Tibial nerve (tissue), 4 donors: ENCODE data around the gene PIEZO2. TPM values are rescaled to one million over a fixed set of nuclear protein-coding genes. Genes with fewer than 3 reads are reported as not detected.
A peak's percentile ranks its signal among the peaks of the same experiment; 100 is the strongest.

Experiments
- DNase-seq, 2 donors: peaks; one replicate each; pipeline ENCODE4 v3.0.0-alpha.2; 2019; ENCODE audit warnings: low spot score in 2 of 2
- H3K27ac ChIP-seq, 4 donors: fragments of 200-600 bp; sonication (generic) in 3 of 4; one replicate each; pipeline ENCODE4 v1.5.1; 2017 to 2019; ENCODE audit warnings: mild to moderate bottlenecking in 1 of 4
- H3K27me3 ChIP-seq, 2 donors: fragments of 200-600 bp; sonication (generic) in 1 of 2; one replicate each; pipeline versions ENCODE4 v1.5.1 to v1.6.0; 2017 to 2019
- H3K36me3 ChIP-seq, 3 donors: fragments of 200-600 bp; sonication (generic); one replicate each; pipeline ENCODE4 v1.5.1; 2018 to 2019
- H3K4me1 ChIP-seq, 4 donors: fragments of 200-600 bp; sonication (generic) in 3 of 4; one replicate each; pipeline ENCODE4 v1.5.1; 2017 to 2019
- H3K4me3 ChIP-seq, 4 donors: fragments of 200-600 bp; sonication (generic) in 3 of 4; one replicate each; pipeline ENCODE4 v1.5.1; 2017 to 2019; ENCODE audit warnings: mild to moderate bottlenecking in 1 of 4, moderate library complexity in 1 of 4
- H3K9me3 ChIP-seq, 4 donors: fragments of 200-600 bp; sonication (generic) in 3 of 4; one replicate each; pipeline ENCODE4 v1.5.1; 2017 to 2019
- CTCF ChIP-seq, 5 experiments: fragments of 200-600 bp in 3 of 5; fragments of 450-650 bp in 2 of 5; sonication (generic) in 3 of 5; IDR thresholded peaks; one replicate each; pipeline ENCODE4 v1.5.1; 2016 to 2019; ENCODE audit warnings: antibody characterized with exemption in 5 of 5, mild to moderate bottlenecking in 3 of 5, moderate library complexity in 2 of 5
- EP300 ChIP-seq, 2 donors: sonication (generic); formaldehyde crosslinking; IDR thresholded peaks; one replicate each; pipeline ENCODE4 v1.6.1; 2017; ENCODE audit warnings: antibody characterized with exemption in 2 of 2, mild to moderate bottlenecking in 1 of 2
- POLR2A ChIP-seq, 2 donors: fragments of 450-650 bp; IDR thresholded peaks; one replicate each; pipeline ENCODE4 v1.6.1; 2017; ENCODE audit warnings: antibody characterized with exemption in 2 of 2, mild to moderate bottlenecking in 2 of 2, moderate library complexity in 2 of 2
- WGBS, 2 donors: methylation state at CpG; one replicate each; pipeline ENCODE4 v1.1.5; 2018; 5-methylcytosine and 5-hydroxymethylcytosine counted together
- total RNA-seq, 4 donors: library from RNA; depleted of rRNA; stranded (reverse); fragments of >200 nt; gene quantifications; one replicate each; pipeline ENCODE4 v1.1.0, GENCODE V29; 2016

PIEZO2 gene
- total RNA-seq, 4 donors from 2014 or later = 17.0 to 27.7 (median 22.3) TPM

GRCh38 chr18:10793730-10794370 is 355.5 kb downstream of the PIEZO2 start:
- TF ChIP-seq POLR2A (IDR thresholded peaks at IDR 0.05) (no peak), EP300 (IDR thresholded peaks at IDR 0.05) (no peak), CTCF (IDR thresholded peaks at IDR 0.05) (no peak)
- H3K27ac ChIP-seq = no peak overlapping the region
- no peak overlapping the region for H3K4me3 ChIP-seq
- H3K9me3 ChIP-seq = no peaks in the 10 kb centered on the region
- H3K36me3 ChIP-seq = no peaks in the 10 kb centered on the region
- WGBS, 2 donors = 76 to 78% methylated on average over 4 of the region's 4 CpGs
- DNase-seq = no peak
- peaks cover 0 to 1% (median 0%) of the 10 kb centered on the region in 4 donors for H3K4me1 ChIP-seq
- H3K27me3 ChIP-seq = no peaks in the 10 kb centered on the region

DNA sequence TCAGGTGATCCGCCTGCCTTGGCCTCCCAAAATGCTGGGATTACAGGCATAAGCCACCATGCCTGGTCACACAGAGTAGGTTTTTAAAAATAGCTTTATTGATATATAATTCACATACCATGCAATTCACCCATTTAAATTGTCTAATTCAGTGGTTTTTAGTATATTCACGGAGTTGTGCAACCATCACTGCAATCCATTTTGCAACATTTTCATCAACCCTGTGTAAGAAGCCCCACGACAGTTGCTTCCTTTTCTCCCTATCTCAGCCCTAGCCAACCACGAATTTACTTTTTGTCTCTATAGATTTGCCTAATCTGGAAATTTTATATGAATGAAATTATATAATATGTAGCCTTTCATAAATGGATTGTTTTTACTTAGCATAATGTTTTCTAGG is 357.2 kb downstream of the PIEZO2 start:
- Histone ChIP-seq H3K9me3 (no peaks in the 10 kb centered on the region), H3K27ac (no peak overlapping the region), H3K4me1 (no peaks in the 10 kb centered on the region), H3K4me3 (no peak overlapping the region), H3K36me3 (no peaks in the 10 kb centered on the region), H3K27me3 (no peaks in the 10 kb centered on the region)
- 88 to 93% methylated on average over 4 of the region's 4 CpGs for WGBS, 2 donors
- no peak for DNase-seq
- TF ChIP-seq CTCF (IDR thresholded peaks at IDR 0.05) = no peak
- TF ChIP-seq POLR2A (IDR thresholded peaks at IDR 0.05) = no peak
- TF ChIP-seq EP300 (IDR thresholded peaks at IDR 0.05) = no peak

DNA sequence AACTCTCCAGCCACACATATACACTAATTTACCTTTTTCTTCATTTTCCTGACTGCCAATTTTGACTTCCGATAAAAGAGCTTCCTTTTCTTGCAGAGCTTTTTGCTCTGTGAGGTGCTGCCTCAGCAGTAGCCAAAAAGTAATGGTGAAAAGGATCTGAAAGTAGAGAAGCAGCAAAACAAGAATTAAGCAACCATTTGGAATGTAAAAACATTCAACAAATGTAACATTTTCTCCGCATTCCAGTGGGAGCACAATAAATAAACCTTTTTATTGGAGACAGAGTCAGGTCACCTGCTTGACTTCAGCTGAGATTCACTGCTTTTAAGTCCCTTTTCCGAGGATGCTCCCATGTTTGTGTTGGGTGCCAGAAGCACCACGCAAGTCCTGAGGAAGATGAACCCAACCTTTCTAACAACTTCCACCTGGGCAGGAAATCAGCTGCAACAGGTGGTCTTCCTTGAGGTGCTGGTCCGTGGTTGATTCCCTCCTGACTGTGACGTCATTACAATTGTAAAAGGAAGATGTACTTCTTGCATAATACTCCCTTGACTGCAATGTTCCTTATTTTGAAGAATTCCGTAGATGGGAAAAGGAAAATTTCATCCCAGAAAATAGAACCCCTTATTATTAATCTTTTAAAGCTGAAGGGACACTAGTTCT is 358.1 kb downstream of the PIEZO2 start:
- DNase-seq = no peak
- TF ChIP-seq EP300 (IDR thresholded peaks at IDR 0.05) = no peak
- TF ChIP-seq POLR2A (IDR thresholded peaks at IDR 0.05) = no peak
- TF ChIP-seq CTCF (IDR thresholded peaks at IDR 0.05) = no peak
- no peak overlapping the region for H3K27ac ChIP-seq
- no peaks in the 10 kb centered on the region for H3K36me3 ChIP-seq
- H3K4me1 ChIP-seq = no peaks in the 10 kb centered on the region
- 61 to 62% methylated on average over 7 of the region's 7 CpGs for WGBS, 2 donors
- H3K4me3 ChIP-seq = no peak overlapping the region
- no peaks in the 10 kb centered on the region for H3K27me3 ChIP-seq
- no peaks in the 10 kb centered on the region for H3K9me3 ChIP-seq

DNA sequence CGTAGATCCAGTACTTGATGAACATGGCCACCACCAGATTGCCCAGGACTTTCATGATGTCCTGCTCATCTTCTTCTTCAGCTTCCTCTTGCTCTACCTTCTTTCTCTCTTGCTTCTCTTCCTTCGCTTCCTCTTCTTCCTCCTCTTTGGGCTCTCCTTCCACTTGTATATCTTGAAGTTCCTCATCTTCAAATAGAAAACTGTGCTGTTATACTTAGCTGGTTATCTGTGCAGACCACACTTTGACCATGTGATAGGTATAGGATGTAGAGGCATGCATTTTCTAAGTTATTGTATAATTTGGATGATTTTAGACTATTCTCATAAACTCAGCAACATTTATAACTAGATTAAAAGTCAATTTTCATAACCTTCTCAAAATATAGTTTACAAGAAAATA is 360.2 kb downstream of the PIEZO2 start:
- no peaks in the 10 kb centered on the region for H3K9me3 ChIP-seq
- no peak for TF ChIP-seq CTCF (IDR thresholded peaks at IDR 0.05)
- TF ChIP-seq POLR2A (IDR thresholded peaks at IDR 0.05) = no peak
- TF ChIP-seq EP300 (IDR thresholded peaks at IDR 0.05) = no peak
- no peaks in the 10 kb centered on the region for H3K36me3 ChIP-seq
- H3K4me1 ChIP-seq = no peaks in the 10 kb centered on the region
- 88 to 92% methylated on average over 2 of the region's 2 CpGs for WGBS, 2 donors
- no peak overlapping the region for H3K4me3 ChIP-seq
- DNase-seq = no peak
- no peak overlapping the region for H3K27ac ChIP-seq
- no peaks in the 10 kb centered on the region for H3K27me3 ChIP-seq

DNA sequence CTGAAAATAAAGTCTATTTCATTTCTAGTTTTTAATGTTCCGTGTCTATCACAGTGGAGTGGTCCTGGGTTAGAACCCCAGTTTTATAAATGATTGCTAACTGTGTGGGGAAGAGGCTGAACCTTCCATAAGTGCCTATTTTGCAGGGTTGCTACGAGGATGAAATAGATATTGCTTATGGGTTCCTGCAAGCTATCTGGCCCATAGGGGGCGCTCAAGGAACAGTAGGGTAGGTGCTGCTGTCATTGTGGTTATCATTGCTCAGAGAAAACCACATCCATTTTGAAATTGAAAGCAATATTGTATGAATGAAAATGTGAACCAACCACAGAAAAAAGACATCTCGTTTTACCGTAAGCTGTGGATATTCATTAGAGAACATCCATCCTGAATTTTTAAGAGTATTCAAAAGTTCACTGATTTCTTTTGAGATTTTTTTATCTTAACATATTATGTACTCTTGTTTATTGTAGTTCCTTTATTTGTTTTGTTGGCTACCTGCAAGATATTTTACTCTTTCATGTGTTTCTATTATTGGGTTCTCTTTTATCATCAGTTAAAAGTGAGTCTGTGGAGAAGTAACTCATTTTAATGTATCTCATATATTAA is 362.0 kb downstream of the PIEZO2 start:
- no peak overlapping the region for H3K27ac ChIP-seq
- peak; percentile 84 to 94 for DNase-seq
- H3K4me1 ChIP-seq = no peaks in the 10 kb centered on the region
- TF ChIP-seq POLR2A (IDR thresholded peaks at IDR 0.05) = no peak
- no peak for TF ChIP-seq EP300 (IDR thresholded peaks at IDR 0.05)
- TF ChIP-seq CTCF (IDR thresholded peaks at IDR 0.05) = peak; percentile 56 to 78 (median 61)
- H3K9me3 ChIP-seq = no peaks in the 10 kb centered on the region
- 30 to 37% methylated on average over 5 of the region's 5 CpGs for WGBS, 2 donors
- H3K36me3 ChIP-seq = no peaks in the 10 kb centered on the region
- no peaks in the 10 kb centered on the region for H3K27me3 ChIP-seq
- no peak overlapping the region for H3K4me3 ChIP-seq
